Measurements from ENCODE around the gene MED27. TPM values are rescaled to one million over a fixed set of nuclear protein-coding genes. Genes with fewer than 3 reads are reported as not detected.

Gene MED27
- total and polyA plus RNA-seq, 9 of the 15 experiments (the other 6 are each of a cell fraction or from before 2014, with no cell fraction given), result 24.4 to 91.0 (median 36.1) TPM

DNA sequence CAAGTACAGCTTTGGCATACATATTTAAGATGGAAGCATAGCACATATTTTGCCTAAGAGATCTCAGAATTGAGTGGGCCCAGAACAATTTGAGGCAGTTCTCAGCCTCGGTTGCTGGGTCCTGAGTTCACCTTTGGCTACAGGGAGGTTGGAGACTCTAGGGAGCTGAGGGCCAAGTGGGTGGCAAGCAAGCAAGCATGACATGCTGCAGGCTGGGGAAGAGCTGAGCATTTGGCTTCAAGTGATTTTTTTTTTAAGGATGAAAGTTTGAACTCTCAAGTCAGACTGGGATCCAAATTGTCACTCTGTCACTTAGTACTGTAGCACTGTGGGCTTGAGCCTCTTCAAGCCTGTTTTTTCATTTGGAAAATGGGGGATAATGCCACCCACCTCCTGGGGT lies 160.5 kb downstream of the MED27 start:
- H3K27me3 ChIP-seq (ENCODE audit: control insufficient read depth in 2 of 2, insufficient read depth in 2 of 2, low read length in 2 of 2), result no peaks in the 10 kb centered on the region
- in situ Hi-C loops (cut with MboI) (no loop called here), intact Hi-C loops (cut with micrococcal nuclease) (no loop called here)
- H3K36me3 ChIP-seq (ENCODE audit: control insufficient read depth, insufficient read depth, low read length), result no peaks in the 10 kb centered on the region
- 44% methylated on average over 1 of the region's 1 CpG for WGBS (ENCODE audit: insufficient coverage, low coverage, missing lambda C conversion rate)
- CTCF ChIA-PET (ENCODE audit: low intra/inter-chr PET ratio), result no interaction called here
- H3K4me1 ChIP-seq (replicated peaks in 1 of 2; ENCODE audit: control insufficient read depth in 2 of 2, insufficient read depth in 2 of 2, low read length in 2 of 2), result no peaks in the 10 kb centered on the region
- TF ChIP-seq, protein P1, sequence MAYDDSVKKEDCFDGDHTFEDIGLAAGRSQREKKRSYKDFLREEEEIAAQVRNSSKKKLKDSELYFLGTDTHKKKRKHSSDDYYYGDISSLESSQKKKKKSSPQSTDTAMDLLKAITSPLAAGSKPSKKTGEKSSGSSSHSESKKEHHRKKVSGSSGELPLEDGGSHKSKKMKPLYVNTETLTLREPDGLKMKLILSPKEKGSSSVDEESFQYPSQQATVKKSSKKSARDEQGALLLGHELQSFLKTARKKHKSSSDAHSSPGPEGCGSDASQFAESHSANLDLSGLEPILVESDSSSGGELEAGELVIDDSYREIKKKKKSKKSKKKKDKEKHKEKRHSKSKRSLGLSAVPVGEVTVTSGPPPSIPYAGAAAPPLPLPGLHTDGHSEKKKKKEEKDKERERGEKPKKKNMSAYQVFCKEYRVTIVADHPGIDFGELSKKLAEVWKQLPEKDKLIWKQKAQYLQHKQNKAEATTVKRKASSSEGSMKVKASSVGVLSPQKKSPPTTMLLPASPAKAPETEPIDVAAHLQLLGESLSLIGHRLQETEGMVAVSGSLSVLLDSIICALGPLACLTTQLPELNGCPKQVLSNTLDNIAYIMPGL (CRISPR knock-in tag; IDR thresholded peaks at IDR 0.05), result no peak
- TF ChIP-seq TARDBP (IDR thresholded peaks at IDR 0.05), result no peak
- TF ChIP-seq ZNF224 (CRISPR knock-in tag; IDR thresholded peaks at IDR 0.05), result no peak
- TF ChIP-seq HEY1 (CRISPR knock-in tag; IDR thresholded peaks at IDR 0.05; ENCODE audit: borderline replicate concordance), result no peak
- no peak for TF ChIP-seq XRCC5 (IDR thresholded peaks at IDR 0.05; ENCODE audit: low read depth, low read length)
- no peak for TF ChIP-seq GATAD2B (IDR thresholded peaks at IDR 0.05; ENCODE audit: borderline replicate concordance)
- TF ChIP-seq L3MBTL2 (IDR thresholded peaks at IDR 0.05), result no peak
- TF ChIP-seq ZNF57 (CRISPR knock-in tag; IDR thresholded peaks at IDR 0.05), result no peak
- TF ChIP-seq, protein P2, sequence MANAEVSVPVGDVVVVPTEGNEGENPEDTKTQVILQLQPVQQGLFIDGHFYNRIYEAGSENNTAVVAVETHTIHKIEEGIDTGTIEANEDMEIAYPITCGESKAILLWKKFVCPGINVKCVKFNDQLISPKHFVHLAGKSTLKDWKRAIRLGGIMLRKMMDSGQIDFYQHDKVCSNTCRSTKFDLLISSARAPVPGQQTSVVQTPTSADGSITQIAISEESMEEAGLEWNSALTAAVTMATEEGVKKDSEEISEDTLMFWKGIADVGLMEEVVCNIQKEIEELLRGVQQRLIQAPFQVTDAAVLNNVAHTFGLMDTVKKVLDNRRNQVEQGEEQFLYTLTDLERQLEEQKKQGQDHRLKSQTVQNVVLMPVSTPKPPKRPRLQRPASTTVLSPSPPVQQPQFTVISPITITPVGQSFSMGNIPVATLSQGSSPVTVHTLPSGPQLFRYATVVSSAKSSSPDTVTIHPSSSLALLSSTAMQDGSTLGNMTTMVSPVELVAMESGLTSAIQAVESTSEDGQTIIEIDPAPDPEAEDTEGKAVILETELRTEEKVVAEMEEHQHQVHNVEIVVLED (CRISPR knock-in tag; IDR thresholded peaks at IDR 0.05), result no peak
- TF ChIP-seq, protein P3, sequence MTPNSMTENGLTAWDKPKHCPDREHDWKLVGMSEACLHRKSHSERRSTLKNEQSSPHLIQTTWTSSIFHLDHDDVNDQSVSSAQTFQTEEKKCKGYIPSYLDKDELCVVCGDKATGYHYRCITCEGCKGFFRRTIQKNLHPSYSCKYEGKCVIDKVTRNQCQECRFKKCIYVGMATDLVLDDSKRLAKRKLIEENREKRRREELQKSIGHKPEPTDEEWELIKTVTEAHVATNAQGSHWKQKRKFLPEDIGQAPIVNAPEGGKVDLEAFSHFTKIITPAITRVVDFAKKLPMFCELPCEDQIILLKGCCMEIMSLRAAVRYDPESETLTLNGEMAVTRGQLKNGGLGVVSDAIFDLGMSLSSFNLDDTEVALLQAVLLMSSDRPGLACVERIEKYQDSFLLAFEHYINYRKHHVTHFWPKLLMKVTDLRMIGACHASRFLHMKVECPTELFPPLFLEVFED (CRISPR knock-in tag; conservative IDR thresholded peaks at IDR 0.05), result no peak
- no peak for TF ChIP-seq RFX1 (IDR thresholded peaks at IDR 0.05)
- TF ChIP-seq POLR2A (conservative IDR thresholded peaks at IDR 0.05), result no peak
- no peak for TF ChIP-seq BRCA1 (IDR thresholded peaks at IDR 0.05)
- TF ChIP-seq BRCA1 (CRISPR knock-in tag; IDR thresholded peaks at IDR 0.05), result no peak
- no peak overlapping the region for H3K9ac ChIP-seq (ENCODE audit: insufficient read depth in 1 of 2, low read depth in 2 of 2, low read length in 2 of 2)
- ATAC-seq (no peak), FAIRE-seq (peak; percentile 23), DNase-seq (ENCODE audit: extremely low read depth in 1 of 4, low spot score in 3 of 4) (no peak)
- H3K4me2 ChIP-seq (ENCODE audit: insufficient read depth, low read length), result no peak overlapping the region
- H3K27ac ChIP-seq (ENCODE audit: extremely low read depth, low read depth, low read length), result no peak overlapping the region
- H3K4me3 ChIP-seq, result no peak overlapping the region
- no TSS peak for BruUV-seq (replicated peaks)
- peaks cover 4% of the 10 kb centered on the region for H3K9me1 ChIP-seq (ENCODE audit: control insufficient read depth, insufficient read depth, low read length)
- H3K79me2 ChIP-seq (ENCODE audit: control insufficient read depth, insufficient read depth, low read length), result no peaks in the 10 kb centered on the region
- H4K20me1 ChIP-seq (replicated peaks; ENCODE audit: control insufficient read depth, insufficient read depth, low read length), result peaks cover 11% of the 10 kb centered on the region; the same call in 1 of the 2 replicates
- no peak overlapping the region for H2AFZ ChIP-seq (ENCODE audit: low read depth, low read length)
- POLR2A ChIA-PET, result interaction anchor here (0.6 to 0.7 kb wide), 2 partner anchors 18 to 323 kb away, joined by 3 read pairs; no protein-coding TSS in a partner anchor
- H3K9me3 ChIP-seq (replicated peaks; ENCODE audit: control insufficient read depth, insufficient read depth, low read depth, low read length), result no peaks in the 10 kb centered on the region

Measured in K562 (cell line).